A673 (cell line): Measurements from ENCODE around the gene HERC2.
"Not testable (repeated sequence)": the region's sequence is repeated elsewhere in the genome, so short reads cannot be mapped to it uniquely, and the experiment has no call there.

Source experiments
- EZH2 ChIP-seq: fragments of 200-600 bp; sonication (generic); IDR thresholded peaks from 2 replicates; pipeline ENCODE4 v1.6.1; 2017; ENCODE audit warnings: borderline replicate concordance, low read depth, mild to moderate bottlenecking, mixed read lengths, antibody characterized with exemption, low read length; ENCODE audit not compliant: poor library complexity, severe bottlenecking
- TF ChIP-seq, protein P1 (sequence below): fragments of 300-800, 200-600 bp; sonication (generic); conservative IDR thresholded peaks from 2 replicates; pipeline ENCODE4 v1.5.1; 2017; ENCODE audit warnings: low read depth, mild to moderate bottlenecking, antibody characterized with exemption, low read length, moderate library complexity, mixed read lengths

DNA sequence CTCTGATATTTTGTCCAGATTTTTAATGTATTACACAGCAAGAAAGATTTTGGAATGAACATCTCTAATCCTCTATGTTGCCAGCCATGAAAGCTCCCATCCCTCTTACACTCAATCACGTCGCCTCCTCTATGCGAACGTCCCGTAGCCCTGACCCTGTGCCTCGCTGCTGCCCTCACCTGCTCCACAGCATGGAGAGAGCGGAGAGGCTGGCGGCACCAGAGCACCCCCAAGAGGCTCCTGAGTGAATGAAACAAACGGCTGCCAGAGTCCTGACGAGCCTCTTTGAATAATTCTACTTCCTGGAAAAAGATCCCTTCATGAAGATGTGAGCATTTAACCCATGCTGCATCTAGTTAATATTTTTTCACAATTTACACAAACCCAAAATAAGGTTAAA is 116.3 kb downstream of the HERC2 start:
- TF ChIP-seq, protein P1, sequence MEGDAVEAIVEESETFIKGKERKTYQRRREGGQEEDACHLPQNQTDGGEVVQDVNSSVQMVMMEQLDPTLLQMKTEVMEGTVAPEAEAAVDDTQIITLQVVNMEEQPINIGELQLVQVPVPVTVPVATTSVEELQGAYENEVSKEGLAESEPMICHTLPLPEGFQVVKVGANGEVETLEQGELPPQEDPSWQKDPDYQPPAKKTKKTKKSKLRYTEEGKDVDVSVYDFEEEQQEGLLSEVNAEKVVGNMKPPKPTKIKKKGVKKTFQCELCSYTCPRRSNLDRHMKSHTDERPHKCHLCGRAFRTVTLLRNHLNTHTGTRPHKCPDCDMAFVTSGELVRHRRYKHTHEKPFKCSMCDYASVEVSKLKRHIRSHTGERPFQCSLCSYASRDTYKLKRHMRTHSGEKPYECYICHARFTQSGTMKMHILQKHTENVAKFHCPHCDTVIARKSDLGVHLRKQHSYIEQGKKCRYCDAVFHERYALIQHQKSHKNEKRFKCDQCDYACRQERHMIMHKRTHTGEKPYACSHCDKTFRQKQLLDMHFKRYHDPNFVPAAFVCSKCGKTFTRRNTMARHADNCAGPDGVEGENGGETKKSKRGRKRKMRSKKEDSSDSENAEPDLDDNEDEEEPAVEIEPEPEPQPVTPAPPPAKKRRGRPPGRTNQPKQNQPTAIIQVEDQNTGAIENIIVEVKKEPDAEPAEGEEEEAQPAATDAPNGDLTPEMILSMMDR, result not testable (repeated sequence)
- not testable (repeated sequence) for TF ChIP-seq EZH2
